Activated naive CD8-positive, alpha-beta T cell treated with anti-CD3 and anti-CD28 coated beads, Interleukin-2, amount 50 U/mL, for 16 hours (primary cell): Measurements from ENCODE around the gene HDAC8.
"Not testable (repeated sequence)": the region's sequence is repeated elsewhere in the genome, so short reads cannot be mapped to it uniquely, and the experiment has no call there.

Experiments used
- DNase-seq: peaks from one replicate; pipeline ENCODE4 v3.0.0-alpha.2; 2020; ENCODE audit warnings: low read depth, low spot score

Gene HDAC8

DNA sequence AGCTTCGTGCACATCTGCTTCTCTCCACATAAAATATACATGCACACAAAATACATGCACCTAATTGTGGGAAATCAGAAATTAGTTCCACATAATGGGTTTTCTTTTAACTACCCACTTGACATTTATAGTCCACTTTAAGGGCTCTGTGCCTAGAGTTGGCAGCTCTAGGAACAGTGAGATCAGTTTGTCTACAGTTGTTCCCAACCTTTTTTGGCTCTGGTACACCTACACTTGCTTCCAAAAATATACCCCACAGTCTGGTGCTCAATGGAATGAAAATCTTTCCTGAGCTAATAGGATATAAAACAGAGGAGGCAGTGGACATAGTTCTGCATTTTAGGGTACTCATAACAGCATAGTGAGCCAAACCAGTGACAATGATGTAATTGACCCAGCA lies 36.1 kb downstream of the HDAC8 start:
- DNase-seq, result no peak

DNA sequence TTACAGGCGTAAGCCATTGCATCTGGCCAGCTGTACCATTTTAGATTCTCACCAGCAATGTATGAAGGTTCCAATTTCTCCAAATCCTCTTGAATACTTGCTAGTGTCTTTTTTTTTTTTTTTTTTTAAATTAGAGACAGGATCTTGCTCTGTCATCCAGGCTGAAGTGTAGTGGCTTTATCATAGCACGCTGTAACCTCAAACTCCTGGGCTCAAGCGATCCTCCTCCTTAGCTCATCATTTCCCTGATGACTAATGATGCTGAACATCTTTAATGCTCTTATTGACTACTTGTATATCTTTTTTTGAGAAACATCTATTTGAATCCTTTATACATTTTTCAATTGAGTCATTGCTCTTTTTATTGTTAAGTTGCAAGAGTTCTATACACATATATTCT lies 40.3 kb downstream of the HDAC8 start:
- DNase-seq, result no peak

DNA sequence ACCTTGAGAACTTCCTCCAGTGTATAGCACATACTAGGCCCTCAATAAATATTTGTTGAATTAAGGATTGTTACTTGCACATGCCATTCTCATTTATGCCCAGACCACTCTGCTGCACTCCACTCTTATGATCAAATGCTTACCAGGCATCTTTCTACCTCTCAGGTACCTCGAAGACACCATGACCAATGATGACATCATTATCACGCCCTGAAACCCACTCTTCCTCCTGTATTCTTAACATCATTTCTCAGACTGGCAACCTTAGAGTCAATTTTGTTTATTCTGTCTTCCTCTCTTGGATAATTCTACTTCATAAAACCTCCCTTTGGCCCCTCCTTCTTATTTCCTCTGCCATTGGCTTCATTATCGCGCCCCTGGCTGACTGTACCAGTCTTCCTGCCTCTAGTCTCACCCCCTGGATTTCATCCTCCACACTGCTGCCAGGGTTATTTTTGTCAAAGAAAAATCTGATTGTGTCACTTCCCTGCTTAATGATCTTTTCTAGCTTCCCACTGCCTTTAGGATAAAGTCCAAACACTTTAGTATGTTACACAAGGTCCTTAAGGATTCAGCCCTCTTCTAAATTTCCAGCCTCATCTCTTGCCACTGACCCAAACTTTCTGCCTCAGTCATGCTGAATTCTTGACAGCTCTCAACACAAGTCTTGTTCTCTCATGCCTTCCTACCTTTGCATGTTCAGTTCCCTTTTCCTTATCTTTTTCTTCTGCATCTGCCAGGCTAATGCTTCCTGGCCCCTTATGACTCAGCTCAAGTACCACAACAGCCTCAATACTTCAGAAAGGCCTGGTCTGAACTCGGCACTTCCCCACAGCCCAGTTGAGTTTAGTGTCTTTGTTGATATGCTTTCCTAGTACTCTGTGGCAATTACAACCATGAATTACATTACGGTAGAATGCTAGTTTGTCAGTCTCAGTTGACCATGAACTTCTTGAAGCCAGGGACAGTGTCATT lies 45.8 kb downstream of the HDAC8 start:
- DNase-seq, result no peak

DNA sequence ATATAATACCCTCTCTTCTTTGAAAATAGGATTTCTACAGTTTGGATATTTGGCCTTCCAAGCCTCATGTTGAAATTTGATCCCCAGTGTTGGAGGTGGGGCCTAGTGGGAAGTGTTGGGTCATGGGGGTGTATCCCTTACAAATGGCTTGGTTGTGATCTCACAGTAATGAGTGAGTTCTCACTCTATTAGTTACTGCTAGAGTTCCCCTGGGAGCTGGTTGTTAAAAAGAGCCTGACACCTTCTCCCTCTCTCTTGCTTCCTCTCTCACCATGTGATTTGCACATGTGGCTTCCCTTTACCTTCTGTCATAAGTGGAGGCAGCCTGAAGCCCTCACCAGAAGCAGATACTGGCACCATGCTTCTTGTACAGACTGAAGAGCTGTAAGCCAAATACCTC lies 73.9 kb downstream of the HDAC8 start:
- no peak for DNase-seq

DNA sequence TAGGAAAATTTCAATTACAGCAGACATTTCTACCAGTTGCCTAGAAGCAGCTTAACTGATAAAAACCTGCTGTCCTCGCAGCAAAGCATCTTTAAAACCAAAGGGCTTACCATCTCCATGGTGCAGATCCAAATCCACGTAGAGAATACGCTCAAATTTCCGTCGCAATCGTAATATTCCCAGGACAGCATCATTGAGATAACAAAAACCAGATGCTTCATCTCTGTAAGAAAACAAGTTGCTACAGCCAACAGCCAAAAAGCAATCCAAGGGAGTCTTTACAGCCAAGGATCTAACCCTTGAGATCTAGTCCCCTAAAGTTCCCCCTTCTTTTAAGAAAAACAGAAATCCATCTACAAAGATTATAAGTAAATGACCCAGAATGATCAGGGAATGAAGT lies 77.6 kb downstream of the HDAC8 start:
- DNase-seq, result no peak

DNA sequence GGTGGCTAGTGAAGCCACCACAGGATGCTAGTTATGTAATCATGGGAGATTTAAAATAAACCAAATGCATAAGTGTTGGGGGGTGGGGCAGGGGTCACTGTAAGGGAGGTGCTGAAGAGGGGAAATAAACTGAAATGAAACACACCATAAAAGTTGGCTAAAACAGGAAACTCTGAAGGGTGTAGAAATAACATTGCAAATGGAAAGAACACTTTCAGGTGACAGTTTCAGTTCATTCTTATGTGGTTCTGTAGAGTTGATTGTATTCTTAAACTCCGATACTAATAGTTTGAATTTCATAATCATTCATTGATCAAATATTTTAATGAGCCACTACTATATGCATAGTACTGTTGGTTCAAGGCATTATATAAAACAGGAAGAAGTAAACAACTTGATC lies 80.1 kb downstream of the HDAC8 start:
- DNase-seq, result no peak

DNA sequence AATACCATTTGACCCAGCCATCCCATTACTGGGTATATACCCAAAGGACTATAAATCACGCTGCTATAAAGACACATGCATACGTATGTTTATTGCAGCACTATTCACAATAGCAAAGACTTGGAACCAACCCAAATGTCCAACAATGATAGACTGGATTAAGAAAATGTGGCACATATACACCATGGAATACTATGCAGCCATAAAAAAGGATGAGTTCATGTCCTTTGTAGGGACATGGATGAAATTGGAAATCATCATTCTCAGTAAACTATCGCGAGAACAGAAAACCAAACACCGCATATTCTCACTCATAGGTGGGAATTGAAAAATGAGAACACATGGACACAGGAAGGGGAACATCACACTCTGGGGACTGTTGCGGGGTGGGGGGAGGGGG lies 82.4 kb downstream of the HDAC8 start:
- DNase-seq, result not testable (repeated sequence)

DNA sequence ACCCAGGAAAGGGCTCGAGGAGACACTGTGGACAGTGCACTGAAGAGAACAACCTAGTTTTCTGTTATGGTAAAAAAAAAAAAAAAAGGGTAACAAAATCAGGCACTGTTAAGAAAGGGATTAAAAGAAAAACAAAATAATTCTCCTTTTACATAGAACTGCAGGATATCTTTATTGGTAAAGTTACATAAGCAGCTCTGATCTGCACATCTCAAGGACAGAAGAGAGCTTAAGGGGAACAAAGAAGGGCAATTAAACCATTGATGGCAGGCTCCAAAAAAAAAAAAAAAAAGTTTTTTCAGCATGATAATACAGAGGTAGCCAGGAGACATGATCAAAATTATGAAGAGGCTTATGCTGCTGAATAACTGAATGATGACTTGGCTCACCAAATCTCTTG lies 85.0 kb downstream of the HDAC8 start:
- DNase-seq, result no peak

DNA sequence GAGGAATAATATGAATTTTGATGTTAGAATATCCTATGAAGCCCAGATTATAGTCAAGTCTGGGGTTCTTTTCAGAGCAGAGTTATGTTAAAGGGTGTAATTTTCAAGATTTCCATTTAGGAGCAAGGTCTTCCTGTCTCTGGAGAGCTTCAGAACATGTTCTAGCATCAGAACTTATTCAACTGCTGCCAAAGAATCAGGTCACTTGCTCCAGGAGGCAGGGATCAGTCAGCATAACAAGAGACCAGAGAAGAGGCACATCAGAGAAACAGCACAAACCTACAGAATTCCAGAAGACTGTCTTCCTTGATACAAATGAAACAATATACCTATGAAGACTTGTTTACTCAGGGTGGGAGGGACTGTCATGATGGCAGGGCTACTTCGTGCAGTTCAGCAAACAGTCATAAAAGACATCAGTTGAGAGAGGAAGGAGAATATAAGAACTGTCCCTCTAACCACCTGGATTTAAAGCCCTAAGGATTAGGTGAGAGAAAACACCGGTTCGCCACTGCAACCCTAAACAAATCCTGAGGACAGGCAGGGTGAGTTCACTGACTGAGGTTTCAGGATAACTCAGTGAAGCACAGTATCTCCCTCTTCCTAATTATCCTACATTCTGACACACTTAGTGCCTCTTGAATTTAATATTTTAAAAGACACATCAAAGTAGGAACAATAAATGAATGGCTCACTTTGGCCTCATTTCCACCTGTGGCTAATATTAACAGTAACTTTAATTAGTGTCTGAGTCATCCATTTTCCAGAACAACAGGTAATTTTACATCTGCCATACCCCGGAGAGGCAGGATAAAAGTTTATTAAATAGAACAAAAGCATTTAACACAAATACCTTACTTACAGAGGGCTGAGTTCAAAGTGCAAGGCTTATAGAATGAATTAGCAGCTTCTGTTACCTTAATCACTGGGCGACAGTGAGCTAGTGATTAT lies 93.0 kb downstream of the HDAC8 start:
- no peak for DNase-seq

DNA sequence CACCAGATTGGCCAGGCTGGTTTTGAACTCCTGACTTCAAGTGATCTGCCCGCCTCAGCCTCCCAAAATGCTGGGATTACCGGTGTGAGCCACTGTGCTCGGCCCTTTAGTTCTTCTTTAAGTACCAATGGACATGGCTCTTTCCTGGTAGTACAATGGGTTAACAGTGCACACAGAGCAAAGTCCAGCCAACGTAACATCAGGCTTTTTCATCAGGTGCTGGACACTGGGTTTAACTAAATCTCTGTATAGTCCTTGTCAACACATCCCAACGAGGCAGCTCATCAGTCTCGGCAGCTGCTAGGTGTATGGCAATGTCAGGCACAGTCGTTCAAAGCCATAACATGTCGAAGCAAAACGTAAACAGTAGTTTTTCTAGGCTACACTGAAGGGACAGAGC lies 93.8 kb downstream of the HDAC8 start:
- no peak for DNase-seq

DNA sequence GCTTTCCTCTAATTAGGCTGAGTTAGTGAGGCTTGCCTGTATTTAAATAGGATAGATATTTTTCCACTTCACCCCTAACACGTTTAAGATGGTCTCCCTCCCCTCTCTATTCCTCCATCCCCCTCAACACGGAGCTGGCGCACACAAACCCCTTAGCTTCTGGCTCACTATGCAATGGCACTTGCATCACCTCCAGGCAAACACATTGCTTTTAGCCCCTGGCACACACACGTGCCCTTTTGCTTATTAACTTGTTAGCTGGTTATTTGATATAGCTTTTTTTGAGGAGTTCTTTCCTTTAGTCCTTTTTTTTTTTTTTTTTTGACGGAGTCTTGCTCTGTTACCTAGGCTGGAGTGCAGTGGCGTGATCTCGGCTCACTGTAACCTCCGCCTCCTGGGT lies 94.3 kb downstream of the HDAC8 start:
- DNase-seq, result no peak

DNA sequence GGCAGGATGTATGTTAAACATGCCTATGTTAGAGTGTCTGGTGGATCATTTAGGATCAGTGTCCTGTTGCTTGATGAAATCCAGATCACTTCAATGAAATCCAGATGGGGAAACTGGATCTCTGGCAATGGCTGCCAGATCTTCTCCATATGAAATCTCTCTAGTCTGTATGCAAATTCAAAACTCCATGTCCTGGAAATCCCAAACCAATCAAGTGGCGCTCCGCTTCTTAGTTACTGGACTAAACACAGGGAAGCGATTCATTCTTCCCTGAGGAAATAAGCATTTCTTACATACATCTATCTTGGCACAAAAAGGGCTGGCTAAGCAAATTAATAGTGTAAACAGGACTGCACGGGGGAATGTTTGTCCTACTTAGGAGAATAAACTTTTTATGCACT lies 94.9 kb downstream of the HDAC8 start:
- DNase-seq, result no peak

DNA sequence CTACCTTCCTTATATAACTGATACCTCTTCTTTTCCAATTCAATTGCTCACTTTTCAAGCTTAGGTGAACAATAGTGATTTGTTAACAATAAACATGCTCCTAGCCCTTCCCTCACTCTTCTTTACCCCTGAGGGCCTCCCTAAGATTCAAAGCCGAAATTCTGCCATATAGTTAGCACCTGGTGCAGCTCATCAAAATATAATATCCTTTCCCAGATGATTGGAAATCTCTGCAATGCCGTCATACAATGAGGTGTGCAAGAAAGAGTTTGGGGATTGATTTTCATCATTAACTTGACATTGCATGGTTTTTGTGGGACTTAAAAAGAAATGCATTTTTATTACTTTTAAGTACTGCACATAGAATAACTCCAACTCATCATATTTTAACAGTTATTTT lies 95.3 kb downstream of the HDAC8 start:
- no peak for DNase-seq

DNA sequence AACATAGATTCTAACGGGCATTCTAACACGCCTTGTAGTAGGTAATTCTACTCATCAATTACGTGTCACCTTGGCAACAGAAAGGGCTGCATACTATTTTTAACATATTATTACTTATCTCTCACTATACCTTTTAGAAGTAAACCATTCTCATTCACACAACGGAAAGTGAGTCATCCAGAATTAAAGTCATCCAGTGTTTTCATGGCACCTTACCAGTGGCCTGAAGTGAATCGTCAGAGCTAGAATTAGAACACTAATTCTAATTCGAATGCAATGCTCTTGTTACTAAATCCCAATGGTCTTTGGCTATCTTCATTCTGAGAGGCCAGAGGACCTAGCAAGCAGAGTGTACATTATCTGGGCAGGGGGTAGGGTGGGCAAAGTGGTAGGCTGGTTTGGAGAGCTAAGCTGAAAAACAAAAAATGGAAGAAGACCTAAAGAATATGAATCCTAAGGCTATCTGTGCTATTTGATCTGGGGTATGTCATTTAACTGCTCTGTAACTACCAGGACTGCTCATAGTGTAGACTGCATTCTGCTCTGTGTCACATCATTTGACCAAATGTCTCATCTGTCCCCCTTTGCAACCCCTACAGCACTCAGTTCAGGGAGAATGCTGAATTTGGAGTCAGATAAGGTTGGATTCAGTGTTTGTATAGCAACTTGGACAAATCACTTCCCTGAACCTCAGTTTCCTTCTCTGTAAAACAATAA lies 96.5 kb downstream of the HDAC8 start:
- no peak for DNase-seq

DNA sequence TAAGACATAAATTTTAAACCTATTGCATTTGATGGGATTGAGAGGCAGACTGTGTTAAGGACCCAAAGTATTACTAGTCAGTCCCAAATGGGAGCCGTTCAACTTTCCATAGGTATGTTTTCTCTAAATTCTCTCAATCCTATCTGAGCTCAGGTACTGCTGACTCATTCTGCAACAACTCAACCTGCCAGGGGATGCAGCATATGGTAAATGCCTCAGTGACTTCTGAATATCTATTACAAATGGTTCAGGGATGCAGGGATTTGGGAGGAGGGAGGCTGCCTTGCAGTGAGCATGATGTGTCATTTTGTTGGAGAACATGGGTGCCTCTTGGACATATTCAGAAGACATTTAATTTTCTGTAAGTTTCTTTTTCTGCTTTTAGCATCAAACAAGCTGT lies 97.3 kb downstream of the HDAC8 start:
- DNase-seq, result no peak

DNA sequence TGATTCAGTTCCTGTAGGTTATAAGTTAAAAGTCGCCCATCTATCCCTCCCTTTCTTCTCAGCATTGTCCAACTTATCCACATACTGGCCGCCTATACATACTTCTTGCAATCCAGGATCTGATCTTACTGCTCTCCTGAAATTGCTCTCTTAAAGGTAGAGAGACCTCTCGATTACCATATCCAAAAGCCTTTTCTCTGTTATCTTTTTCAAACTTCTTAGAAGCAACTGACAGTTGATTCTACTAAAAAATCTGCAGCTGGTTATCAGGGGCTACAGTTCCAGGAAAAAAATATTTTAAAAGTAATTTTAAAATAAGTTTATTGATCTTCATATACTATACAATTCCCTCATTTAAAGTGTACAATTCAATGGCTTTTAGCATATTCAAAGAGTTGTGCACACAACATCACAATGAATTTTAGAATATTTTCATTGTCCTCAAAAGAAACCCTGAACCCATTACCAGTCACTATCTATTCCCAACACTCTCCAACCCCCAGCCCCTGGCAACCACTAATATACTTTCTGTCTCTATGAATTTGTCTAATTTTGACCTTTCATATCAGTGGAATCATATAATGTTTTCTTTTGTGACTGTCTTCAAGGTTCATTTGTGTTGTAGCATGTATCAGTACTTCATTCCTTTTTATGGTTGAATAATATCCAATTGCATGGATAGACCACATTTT lies 102.0 kb downstream of the HDAC8 start:
- DNase-seq, result no peak

DNA sequence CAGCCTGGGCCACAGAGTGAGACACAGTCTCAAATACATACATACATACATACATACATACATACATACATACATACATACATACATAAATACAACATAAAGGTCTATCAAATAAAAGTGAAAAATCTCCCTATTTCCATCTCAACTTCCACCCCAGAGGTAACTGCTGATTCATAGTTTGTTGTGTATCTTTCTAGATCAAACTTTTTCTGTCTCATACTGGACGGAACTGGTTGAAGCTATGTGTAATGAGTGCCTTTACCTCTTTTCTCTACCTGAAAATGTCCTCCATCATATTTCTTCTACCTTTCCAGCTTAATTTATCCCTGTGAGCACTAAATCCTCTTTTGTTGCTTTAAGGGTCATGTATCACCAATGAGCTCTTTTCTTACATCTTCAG lies 102.5 kb downstream of the HDAC8 start:
- no peak for DNase-seq

DNA sequence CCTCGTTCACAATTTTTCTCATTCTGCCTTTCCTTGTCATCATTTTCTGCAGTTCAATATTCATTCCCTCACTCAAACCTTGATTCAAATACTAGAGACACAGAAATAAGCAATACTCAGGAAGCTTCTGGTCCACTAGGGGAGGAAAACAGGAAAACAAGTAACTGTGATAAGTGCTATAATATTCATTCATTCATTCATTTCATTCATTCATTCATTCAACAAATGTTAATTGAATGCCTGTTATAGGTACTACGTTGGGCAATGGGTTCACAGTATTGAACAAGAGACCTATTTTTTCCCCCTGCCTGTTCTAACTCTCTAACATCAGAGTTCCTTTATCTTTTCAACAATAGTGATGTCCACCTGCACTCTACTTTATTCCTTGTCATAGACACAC lies 104.0 kb downstream of the HDAC8 start:
- DNase-seq, result no peak

DNA sequence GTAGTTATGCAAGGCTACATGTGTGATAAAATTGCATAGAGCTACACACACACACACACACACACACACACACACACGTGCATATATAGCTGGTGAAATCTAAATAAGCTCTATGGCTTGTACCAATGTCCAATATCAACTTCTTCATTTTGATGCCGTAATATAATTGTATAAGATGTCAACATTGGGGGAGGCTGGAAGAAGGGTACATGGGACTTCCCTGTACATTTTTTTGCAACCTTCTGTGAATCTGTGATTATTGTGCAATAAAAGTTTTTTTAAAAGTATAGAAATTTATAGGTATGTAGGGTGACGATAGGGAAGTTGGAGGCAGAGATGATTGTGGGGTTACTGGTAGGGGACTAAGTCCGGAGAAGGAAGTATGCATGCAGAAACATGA lies 105.5 kb downstream of the HDAC8 start:
- DNase-seq, result no peak

DNA sequence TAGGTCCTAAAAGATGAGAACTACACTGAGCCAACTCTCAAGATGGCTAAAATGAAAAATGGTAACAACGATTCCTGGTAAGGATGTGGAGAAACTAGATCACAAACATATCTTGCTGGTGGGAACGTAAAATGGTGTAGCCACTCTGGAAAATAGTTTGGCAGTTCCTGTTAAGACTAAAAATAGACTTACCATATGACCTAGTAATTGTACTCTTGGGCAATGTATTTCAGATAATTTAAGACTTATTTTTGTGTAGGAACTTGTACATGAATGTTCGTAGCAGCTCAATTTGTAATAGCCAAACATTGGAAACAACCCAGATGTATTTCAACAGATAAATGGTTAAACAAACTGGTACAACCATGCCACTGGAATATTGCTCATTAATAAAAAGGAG lies 106.2 kb downstream of the HDAC8 start:
- DNase-seq, result no peak

DNA sequence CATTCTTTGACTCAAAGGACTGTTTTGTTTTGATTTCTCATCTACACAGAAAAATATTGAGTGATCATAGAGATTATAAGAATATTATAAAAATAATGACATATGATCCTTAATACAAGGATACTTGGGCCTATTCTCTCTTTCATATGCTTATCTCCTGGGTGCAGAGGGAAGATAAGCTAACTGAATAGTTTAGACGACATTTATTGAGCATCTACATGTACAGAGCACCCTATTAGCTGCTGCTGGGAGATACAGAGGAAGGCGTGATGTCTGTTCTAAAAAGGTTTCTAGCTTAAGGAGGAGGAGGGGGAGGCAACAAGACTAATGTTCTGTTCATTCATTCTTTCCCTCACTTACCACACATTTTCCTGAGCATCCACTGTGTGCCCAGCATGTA lies 106.8 kb downstream of the HDAC8 start:
- no peak for DNase-seq
